Karpas-422 (cell line): ENCODE data around the gene TMEM179. TPM values are rescaled to one million over a fixed set of nuclear protein-coding genes. Genes with fewer than 3 reads are reported as not detected.

Experiments used
- DNase-seq: peaks from one replicate; pipeline ENCODE4 v3.0.0-alpha.2; 2015
- H2AFZ ChIP-seq: fragments of 200-600 bp; sonication (generic); 2 replicates; pipeline ENCODE4 v1.6.1; 2014; ENCODE audit warnings: antibody characterized with exemption, low read length, mixed read lengths
- H3K27ac ChIP-seq: fragments of 200-600 bp; sonication (generic); 2 replicates; pipeline ENCODE4 v1.5.1; 2014; ENCODE audit warnings: mild to moderate bottlenecking, low read length, moderate library complexity
- H3K27me3 ChIP-seq: fragments of 200-600 bp; sonication (generic); 2 replicates; pipeline ENCODE4 v1.6.1; 2014; ENCODE audit warnings: low read length, mixed read lengths
- H3K36me3 ChIP-seq: fragments of 200-600 bp; sonication (generic); 2 replicates; pipeline ENCODE4 v1.6.1; 2014; ENCODE audit warnings: low read length, mixed read lengths; ENCODE audit not compliant: insufficient read depth
- H3K4me1 ChIP-seq: fragments of 200-600 bp; sonication (generic); 2 replicates; pipeline ENCODE4 v1.6.1; 2014; ENCODE audit warnings: mild to moderate bottlenecking, low read length, mixed read lengths
- H3K4me2 ChIP-seq: fragments of 200-600 bp; sonication (generic); 2 replicates; pipeline ENCODE4 v1.6.1; 2014; ENCODE audit warnings: low read length, low read depth, mild to moderate bottlenecking; ENCODE audit not compliant: poor library complexity, severe bottlenecking
- H3K4me3 ChIP-seq: fragments of 200-600 bp; sonication (generic); 2 replicates; pipeline ENCODE4 v1.5.1; 2014; ENCODE audit warnings: mild to moderate bottlenecking, antibody characterized with exemption, low read length, mixed read lengths
- H3K79me2 ChIP-seq: fragments of 200-600 bp; sonication (generic); 2 replicates; pipeline ENCODE4 v1.6.1; 2014; ENCODE audit warnings: mild to moderate bottlenecking, low read length, mixed read lengths
- H3K9ac ChIP-seq: fragments of 200-600 bp; sonication (generic); 2 replicates; pipeline ENCODE4 v1.6.0; 2014; ENCODE audit warnings: low read length
- H3K9me2 ChIP-seq: fragments of 200-600 bp; sonication (generic), shearing (Covaris generic); replicated peaks from 2 replicates; pipeline ENCODE4 v1.6.0; 2014; ENCODE audit warnings: mild to moderate bottlenecking, low read length, moderate library complexity; ENCODE audit not compliant: insufficient read depth
- H3K9me3 ChIP-seq: fragments of 300-700, 200-600 bp; sonication (generic); 2 replicates; pipeline ENCODE4 v1.6.1; 2014; ENCODE audit warnings: low read length, mixed read lengths
- H4K20me1 ChIP-seq: fragments of 200-600 bp; sonication (generic); 2 replicates; pipeline ENCODE4 v1.6.1; 2014; ENCODE audit warnings: mild to moderate bottlenecking, antibody characterized with exemption, low read length, low read depth; ENCODE audit not compliant: insufficient read depth
- total RNA-seq: library from RNA; depleted of rRNA; stranded (reverse); fragments of >200 nt; shearing (Covaris generic); gene quantifications from 2 replicates; pipeline ENCODE4 v1.2.3, GENCODE V29; 2014; ENCODE audit warnings: low replicate concordance

TMEM179 gene
- total RNA-seq, 1 experiment from 2014 or later: not detected

GRCh38 chr14:104577847-104578301, 26.7 kb downstream of the TMEM179 start:
- Histone ChIP-seq H3K27ac (no peak overlapping the region), H4K20me1 (peaks cover 15% of the 10 kb centered on the region), H3K9ac (no peak overlapping the region), H2AFZ (no peak overlapping the region), H3K4me2 (no peak overlapping the region), H3K79me2 (no peaks in the 10 kb centered on the region), H3K36me3 (no peaks in the 10 kb centered on the region), H3K4me1 (no peaks in the 10 kb centered on the region), H3K4me3 (no peak overlapping the region), H3K9me2 (no peaks in the 10 kb centered on the region), H3K27me3 (no peaks in the 10 kb centered on the region), H3K9me3 (no peaks in the 10 kb centered on the region)
- no peak for DNase-seq

DNA sequence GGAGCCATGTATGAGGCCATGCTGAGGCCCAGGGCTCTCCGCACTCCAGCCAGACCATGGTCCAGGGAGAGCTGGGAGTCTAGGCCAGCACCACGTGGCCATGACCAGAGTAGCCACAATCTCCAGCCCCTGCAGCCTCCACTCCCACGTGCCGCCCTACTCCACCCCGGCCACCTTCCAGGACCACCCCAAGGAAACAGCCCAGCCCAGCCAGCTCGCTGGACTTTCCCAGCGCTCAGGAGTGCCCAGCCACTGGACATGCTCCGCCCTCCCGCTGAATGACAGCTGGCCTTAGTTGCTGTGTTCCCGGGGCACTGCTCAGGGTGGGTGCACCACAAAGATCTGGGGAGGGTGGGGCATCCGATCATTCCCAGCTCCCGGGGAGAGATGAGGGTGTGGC, 27.1 kb downstream of the TMEM179 start:
- no peaks in the 10 kb centered on the region for H3K79me2 ChIP-seq
- H4K20me1 ChIP-seq: peaks cover 11% of the 10 kb centered on the region
- no peaks in the 10 kb centered on the region for H3K9me2 ChIP-seq
- H3K27ac ChIP-seq: no peak overlapping the region
- no peaks in the 10 kb centered on the region for H3K4me1 ChIP-seq
- DNase-seq: no peak
- no peak overlapping the region for H3K4me2 ChIP-seq
- H3K36me3 ChIP-seq: no peaks in the 10 kb centered on the region
- no peaks in the 10 kb centered on the region for H3K9me3 ChIP-seq
- H3K27me3 ChIP-seq: no peaks in the 10 kb centered on the region
- H3K9ac ChIP-seq: no peak overlapping the region
- no peak overlapping the region for H2AFZ ChIP-seq
- H3K4me3 ChIP-seq: no peak overlapping the region

GRCh38 chr14:104576970-104577332, 27.6 kb downstream of the TMEM179 start:
- H3K9me2 ChIP-seq: no peaks in the 10 kb centered on the region
- no peak overlapping the region for H2AFZ ChIP-seq
- no peak overlapping the region for H3K4me3 ChIP-seq
- no peak overlapping the region for H3K9ac ChIP-seq
- H3K79me2 ChIP-seq: no peaks in the 10 kb centered on the region
- H4K20me1 ChIP-seq: peaks cover 8% of the 10 kb centered on the region
- no peaks in the 10 kb centered on the region for H3K4me1 ChIP-seq
- no peak overlapping the region for H3K4me2 ChIP-seq
- DNase-seq: no peak
- H3K9me3 ChIP-seq: no peaks in the 10 kb centered on the region
- no peaks in the 10 kb centered on the region for H3K36me3 ChIP-seq
- H3K27ac ChIP-seq: no peak overlapping the region
- no peaks in the 10 kb centered on the region for H3K27me3 ChIP-seq

DNA sequence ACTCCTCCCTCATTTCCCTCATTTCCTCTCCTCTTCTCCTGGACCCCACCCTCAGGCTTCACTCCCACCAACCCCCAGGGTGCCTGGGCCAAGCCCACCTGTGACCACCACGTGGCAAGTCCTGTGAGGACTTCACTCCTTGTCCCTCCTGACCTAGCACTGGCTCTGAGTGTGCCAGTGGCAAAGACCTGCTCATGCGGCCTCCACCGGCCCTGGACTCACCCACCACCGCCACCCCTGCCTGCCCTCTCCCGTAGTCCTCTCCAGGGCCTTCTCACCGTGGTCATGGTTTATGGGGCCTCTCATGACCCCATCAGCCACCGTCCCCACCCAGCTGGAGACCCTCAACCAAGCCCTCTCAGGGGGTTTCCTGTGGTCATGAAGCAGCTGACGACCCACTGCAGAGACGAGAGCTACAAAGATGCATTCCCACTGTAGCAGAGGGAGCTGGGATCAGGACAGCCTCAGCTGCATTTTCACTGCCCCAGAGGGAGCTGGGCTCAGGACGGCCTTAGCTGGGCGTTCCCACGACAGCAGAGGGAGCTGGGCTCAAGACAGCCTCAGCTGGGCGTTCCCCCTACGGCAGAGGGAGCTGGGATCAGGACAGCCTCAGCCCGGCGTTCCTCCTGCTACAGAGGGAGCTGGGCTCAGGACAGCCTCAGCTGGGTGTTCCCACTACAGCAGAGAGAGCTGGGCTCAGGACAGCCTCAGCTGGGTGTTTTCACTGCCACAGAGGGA, 28.2 kb downstream of the TMEM179 start:
- H3K4me1 ChIP-seq: no peaks in the 10 kb centered on the region
- no peak overlapping the region for H3K4me2 ChIP-seq
- H2AFZ ChIP-seq: no peak overlapping the region
- H3K9ac ChIP-seq: no peak overlapping the region
- no peaks in the 10 kb centered on the region for H3K9me2 ChIP-seq
- H3K79me2 ChIP-seq: no peaks in the 10 kb centered on the region
- no peaks in the 10 kb centered on the region for H3K36me3 ChIP-seq
- no peak overlapping the region for H3K4me3 ChIP-seq
- H3K27ac ChIP-seq: no peak overlapping the region
- no peaks in the 10 kb centered on the region for H3K27me3 ChIP-seq
- H3K9me3 ChIP-seq: no peaks in the 10 kb centered on the region
- peaks cover 8% of the 10 kb centered on the region for H4K20me1 ChIP-seq
- no peak for DNase-seq

GRCh38 chr14:104574978-104575583, 29.5 kb downstream of the TMEM179 start:
- Histone ChIP-seq H3K9ac (no peak overlapping the region), H3K9me3 (no peaks in the 10 kb centered on the region), H3K36me3 (no peaks in the 10 kb centered on the region), H3K4me3 (no peak overlapping the region), H3K9me2 (no peaks in the 10 kb centered on the region), H3K27me3 (no peaks in the 10 kb centered on the region), H3K27ac (no peak overlapping the region), H3K79me2 (no peaks in the 10 kb centered on the region), H3K4me2 (no peak overlapping the region), H4K20me1 (no peaks in the 10 kb centered on the region; the same call in 1 of the 2 replicates), H3K4me1 (no peaks in the 10 kb centered on the region), H2AFZ (no peak overlapping the region)
- no peak for DNase-seq

DNA sequence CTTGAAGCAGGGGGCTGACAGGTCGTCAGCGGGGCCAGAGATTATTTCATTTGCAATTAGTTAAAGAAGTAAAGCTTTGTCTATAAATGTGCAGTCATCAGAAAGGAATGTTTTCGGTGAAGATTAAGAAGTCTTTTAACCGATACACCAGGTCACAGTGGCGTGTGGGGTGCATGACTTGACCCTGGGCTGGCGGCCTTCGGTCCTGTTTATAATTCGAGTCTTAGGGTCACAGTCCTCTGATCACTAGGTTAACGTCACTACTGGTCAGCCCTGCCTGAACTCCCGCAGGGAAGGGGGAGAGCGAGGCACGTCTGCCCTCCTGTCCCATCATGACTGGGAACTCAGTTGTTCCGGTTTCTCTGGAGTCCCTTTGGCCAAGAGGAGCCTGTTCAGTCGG, 30.0 kb downstream of the TMEM179 start:
- DNase-seq: no peak
- no peak overlapping the region for H3K4me3 ChIP-seq
- no peaks in the 10 kb centered on the region; the same call in 1 of the 2 replicates for H4K20me1 ChIP-seq
- no peak overlapping the region for H3K4me2 ChIP-seq
- H3K9me3 ChIP-seq: no peaks in the 10 kb centered on the region
- no peak overlapping the region for H3K27ac ChIP-seq
- H3K27me3 ChIP-seq: no peaks in the 10 kb centered on the region
- no peaks in the 10 kb centered on the region for H3K9me2 ChIP-seq
- no peaks in the 10 kb centered on the region for H3K4me1 ChIP-seq
- H3K36me3 ChIP-seq: no peaks in the 10 kb centered on the region
- no peak overlapping the region for H2AFZ ChIP-seq
- no peaks in the 10 kb centered on the region for H3K79me2 ChIP-seq
- H3K9ac ChIP-seq: no peak overlapping the region

DNA sequence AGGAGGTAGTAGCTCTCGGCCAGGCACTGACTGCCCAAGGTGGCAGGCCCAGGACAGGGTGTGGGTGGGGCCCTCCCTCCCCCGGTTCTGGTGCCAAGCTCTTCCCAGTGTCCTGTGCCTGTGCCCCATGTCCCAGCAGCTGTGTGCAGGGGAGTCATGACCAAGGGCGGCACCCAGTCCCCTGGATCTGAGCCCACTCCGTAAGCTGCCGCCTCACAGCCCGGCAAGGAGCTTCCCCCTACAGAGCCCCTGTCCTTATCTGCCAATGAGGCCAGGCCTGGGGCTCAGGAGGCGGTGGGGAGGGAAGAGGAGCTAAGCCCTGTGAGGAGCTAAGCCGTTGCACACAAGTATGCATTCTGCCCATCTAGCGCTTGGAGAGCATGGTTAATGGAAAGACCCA, 30.6 kb downstream of the TMEM179 start:
- H3K9me2 ChIP-seq: no peaks in the 10 kb centered on the region
- H3K4me3 ChIP-seq: no peak overlapping the region
- no peak overlapping the region for H3K4me2 ChIP-seq
- no peak overlapping the region for H3K27ac ChIP-seq
- H4K20me1 ChIP-seq: no peaks in the 10 kb centered on the region; the same call in 1 of the 2 replicates
- H3K79me2 ChIP-seq: no peaks in the 10 kb centered on the region
- no peaks in the 10 kb centered on the region for H3K4me1 ChIP-seq
- no peak overlapping the region for H2AFZ ChIP-seq
- no peak overlapping the region for H3K9ac ChIP-seq
- no peaks in the 10 kb centered on the region for H3K9me3 ChIP-seq
- H3K36me3 ChIP-seq: no peaks in the 10 kb centered on the region
- H3K27me3 ChIP-seq: no peaks in the 10 kb centered on the region
- no peak for DNase-seq

- no peak for DNase-seq
- H3K9ac ChIP-seq: no peak overlapping the region
- H3K27me3 ChIP-seq: no peaks in the 10 kb centered on the region
- H2AFZ ChIP-seq: no peak overlapping the region
- no peak overlapping the region for H3K4me2 ChIP-seq
- no peaks in the 10 kb centered on the region for H3K79me2 ChIP-seq
- no peaks in the 10 kb centered on the region for H3K4me1 ChIP-seq
- no peaks in the 10 kb centered on the region for H3K36me3 ChIP-seq
- no peaks in the 10 kb centered on the region; the same call in 1 of the 2 replicates for H4K20me1 ChIP-seq
- H3K9me3 ChIP-seq: no peaks in the 10 kb centered on the region
- H3K4me3 ChIP-seq: no peak overlapping the region
- no peaks in the 10 kb centered on the region for H3K9me2 ChIP-seq
- no peak overlapping the region for H3K27ac ChIP-seq
Observed at GRCh38 chr14:104572668-104573067, 31.9 kb downstream of the TMEM179 start.
